GM12872 (cell line): ENCODE measurements around the gene MYO5B.

Experiments used
- TF ChIP-seq, protein P1 (sequence below): IDR thresholded peaks from 3 replicates; pipeline ENCODE4 v1.5.1; 2011; ENCODE audit warnings: low read depth, mild to moderate bottlenecking, low read length, moderate library complexity; ENCODE audit not compliant: insufficient read depth

MYO5B gene

DNA sequence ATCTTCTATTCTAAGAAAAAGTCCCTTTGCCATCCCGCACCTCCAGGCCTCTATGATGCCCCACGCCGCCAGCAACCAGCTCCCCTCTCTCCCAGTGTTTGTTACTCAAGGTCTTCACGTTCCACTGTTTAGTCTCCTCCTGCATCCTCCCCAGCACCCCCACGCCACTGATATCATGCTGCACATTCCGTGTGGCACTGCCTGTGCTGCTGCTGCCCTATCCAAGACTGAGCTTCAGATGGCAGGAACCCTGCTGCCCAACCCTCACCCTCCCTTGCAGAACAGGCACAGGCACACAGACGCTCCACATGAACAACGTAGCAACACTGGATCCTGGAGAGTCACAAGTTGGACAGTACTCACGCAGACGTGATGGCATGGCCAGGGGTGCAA is 35.3 kb downstream of the MYO5B start:
- TF ChIP-seq, protein P1, sequence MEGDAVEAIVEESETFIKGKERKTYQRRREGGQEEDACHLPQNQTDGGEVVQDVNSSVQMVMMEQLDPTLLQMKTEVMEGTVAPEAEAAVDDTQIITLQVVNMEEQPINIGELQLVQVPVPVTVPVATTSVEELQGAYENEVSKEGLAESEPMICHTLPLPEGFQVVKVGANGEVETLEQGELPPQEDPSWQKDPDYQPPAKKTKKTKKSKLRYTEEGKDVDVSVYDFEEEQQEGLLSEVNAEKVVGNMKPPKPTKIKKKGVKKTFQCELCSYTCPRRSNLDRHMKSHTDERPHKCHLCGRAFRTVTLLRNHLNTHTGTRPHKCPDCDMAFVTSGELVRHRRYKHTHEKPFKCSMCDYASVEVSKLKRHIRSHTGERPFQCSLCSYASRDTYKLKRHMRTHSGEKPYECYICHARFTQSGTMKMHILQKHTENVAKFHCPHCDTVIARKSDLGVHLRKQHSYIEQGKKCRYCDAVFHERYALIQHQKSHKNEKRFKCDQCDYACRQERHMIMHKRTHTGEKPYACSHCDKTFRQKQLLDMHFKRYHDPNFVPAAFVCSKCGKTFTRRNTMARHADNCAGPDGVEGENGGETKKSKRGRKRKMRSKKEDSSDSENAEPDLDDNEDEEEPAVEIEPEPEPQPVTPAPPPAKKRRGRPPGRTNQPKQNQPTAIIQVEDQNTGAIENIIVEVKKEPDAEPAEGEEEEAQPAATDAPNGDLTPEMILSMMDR: no peak

- TF ChIP-seq, protein P1: no peak
Measured at GRCh38 chr18:50158866-50159653, 35.9 kb downstream of the MYO5B start.

GRCh38 chr18:50155406-50155805 is 39.5 kb downstream of the MYO5B start:
- TF ChIP-seq, protein P1: no peak

DNA sequence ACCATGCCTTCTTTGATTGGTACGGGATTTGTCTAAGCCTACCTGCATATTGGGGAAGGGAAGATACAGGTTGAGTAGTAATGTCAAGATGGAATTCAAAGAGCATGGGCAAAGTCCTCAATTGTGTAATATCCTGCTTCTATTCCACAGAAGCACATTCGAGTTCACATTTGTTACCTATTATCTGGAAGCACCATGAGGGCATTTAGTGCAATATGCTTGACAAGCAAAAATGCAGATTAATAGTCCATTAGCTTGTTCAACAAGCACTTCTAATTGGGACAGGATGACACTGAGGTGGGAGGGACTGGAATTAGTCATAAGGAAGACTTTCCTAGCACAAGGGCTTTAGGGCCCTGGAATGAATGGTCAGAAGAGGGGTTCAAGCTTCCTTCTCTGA is 40.5 kb downstream of the MYO5B start:
- TF ChIP-seq, protein P1: no peak

DNA sequence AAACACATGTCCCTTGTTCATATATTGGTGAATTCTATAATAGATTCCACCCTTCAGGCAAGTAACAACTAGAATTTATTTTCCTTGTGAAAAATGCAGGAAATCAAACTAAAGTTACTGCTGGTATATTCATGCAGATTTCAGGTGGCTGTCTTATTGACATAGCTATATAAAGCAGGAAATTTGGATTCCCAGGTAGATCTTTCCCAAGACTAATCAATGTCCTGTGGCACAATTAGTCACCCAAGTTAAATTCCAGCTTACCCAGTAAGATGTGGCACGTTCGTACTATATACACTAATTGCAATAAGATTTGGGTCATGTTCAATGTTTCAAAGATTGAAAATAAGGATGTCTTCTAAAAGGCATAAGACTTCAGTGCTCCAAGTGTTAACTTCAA is 42.0 kb downstream of the MYO5B start:
- TF ChIP-seq, protein P1: no peak

DNA sequence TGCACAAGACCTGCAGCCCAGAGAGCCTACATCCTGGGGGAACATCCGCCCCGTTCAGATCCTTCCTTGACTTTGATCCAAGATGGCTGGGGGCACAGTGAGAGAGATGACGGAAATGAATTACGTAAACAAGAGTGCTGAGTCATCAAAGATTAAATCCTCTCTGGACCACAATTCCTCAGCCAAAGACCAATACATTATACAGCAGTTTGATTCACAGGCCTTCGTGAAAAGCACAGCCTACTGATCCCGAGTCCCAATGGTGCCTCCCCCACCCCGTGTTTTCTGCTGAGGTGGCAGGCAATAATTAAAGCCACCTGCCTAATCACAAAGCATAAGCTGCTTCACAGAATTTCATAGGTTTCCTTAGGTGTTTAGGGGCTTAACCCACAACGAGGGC is 43.0 kb downstream of the MYO5B start:
- TF ChIP-seq, protein P1: no peak

- TF ChIP-seq, protein P1: no peak
Measured at GRCh38 chr18:50144540-50144939, 50.4 kb downstream of the MYO5B start.
